ENCODE data around the gene TMEM72. TPM values are rescaled to one million over a fixed set of nuclear protein-coding genes. Genes with fewer than 3 reads are reported as not detected.

The TMEM72 gene
- total RNA-seq, 2 donors from 2014 or later: 0.15 TPM; not detected in 1

DNA sequence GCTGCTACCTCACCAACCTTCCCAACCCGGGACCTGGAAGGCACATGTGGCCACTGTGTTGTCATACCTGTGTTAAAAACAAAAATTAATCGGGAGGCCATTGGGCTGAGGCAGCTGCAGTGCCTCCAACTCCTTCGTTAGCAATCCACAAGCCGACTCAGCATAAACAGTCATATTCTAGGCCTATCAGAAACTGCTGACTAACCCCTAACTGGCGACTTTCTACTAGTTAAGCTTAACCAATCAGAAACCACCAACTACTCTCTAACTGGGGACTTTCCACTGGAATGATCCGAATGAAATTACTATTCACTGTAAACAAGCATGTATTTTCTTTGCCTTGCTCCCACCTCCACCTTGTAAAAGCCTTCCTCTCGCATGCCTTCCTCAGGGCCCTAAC lies 14.1 kb upstream of the TMEM72 start:
- DNase-seq (ENCODE audit: low spot score): no peak
- TF ChIP-seq, protein P1, sequence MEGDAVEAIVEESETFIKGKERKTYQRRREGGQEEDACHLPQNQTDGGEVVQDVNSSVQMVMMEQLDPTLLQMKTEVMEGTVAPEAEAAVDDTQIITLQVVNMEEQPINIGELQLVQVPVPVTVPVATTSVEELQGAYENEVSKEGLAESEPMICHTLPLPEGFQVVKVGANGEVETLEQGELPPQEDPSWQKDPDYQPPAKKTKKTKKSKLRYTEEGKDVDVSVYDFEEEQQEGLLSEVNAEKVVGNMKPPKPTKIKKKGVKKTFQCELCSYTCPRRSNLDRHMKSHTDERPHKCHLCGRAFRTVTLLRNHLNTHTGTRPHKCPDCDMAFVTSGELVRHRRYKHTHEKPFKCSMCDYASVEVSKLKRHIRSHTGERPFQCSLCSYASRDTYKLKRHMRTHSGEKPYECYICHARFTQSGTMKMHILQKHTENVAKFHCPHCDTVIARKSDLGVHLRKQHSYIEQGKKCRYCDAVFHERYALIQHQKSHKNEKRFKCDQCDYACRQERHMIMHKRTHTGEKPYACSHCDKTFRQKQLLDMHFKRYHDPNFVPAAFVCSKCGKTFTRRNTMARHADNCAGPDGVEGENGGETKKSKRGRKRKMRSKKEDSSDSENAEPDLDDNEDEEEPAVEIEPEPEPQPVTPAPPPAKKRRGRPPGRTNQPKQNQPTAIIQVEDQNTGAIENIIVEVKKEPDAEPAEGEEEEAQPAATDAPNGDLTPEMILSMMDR (IDR thresholded peaks at IDR 0.05): no peak
- no peaks in the 10 kb centered on the region for H3K9me3 ChIP-seq
- H3K27ac ChIP-seq: no peak overlapping the region
- H3K36me3 ChIP-seq: no peaks in the 10 kb centered on the region
- no peaks in the 10 kb centered on the region for H3K27me3 ChIP-seq
- H3K4me1 ChIP-seq: no peaks in the 10 kb centered on the region
- no peak overlapping the region for H3K4me3 ChIP-seq

DNA sequence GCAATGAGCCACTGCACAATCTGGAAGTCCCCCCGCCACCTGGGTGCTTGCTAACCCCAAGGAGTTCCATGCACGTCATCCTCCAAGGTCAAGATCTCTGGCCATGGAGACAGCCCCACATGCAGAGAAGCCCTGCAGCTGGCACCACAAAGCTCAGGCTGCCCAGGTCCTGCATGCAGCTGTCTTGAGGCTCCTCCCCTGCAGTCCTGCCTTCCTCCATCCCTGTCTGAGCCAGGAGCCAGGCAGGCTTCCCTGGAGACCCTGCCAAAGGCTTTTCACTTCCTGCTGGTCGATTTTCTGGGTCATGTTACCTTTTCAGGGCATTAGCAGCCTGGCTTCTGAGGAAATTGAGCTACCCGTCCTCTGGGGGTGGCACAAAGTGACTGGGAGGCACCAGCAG lies 12.5 kb upstream of the TMEM72 start:
- no peak for DNase-seq (ENCODE audit: low spot score)

DNA sequence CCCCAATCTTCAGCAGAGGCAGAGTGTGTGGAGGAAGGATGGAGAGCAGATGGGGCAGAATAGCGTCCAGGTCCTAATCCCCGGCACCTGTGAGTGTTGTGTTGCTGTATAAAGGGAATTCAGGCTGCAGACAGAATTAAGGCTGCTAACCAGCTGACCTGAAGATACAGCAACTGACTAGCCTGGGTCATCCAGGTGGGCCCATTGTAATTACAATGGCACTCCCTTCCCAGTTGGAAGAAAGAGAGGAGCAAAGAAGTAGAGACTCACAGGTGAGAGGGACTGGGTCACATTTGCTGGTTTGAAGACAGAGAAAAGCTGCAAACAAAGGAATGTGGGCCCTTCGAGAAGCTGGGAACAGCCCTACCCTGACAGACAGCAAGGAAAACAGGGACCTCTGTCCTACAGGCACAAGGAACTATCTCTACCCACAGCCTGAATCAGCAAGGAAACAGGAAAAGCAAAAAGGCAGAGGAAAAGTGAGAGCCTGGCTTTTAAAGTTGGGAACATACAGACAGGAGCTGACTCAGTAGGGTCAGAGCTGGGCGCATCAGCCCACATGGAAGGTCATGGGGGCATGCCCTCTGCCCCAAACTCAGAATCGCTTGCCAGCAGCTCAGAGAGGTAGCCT lies 11.6 kb upstream of the TMEM72 start:
- no peak overlapping the region for H3K27ac ChIP-seq
- H3K9me3 ChIP-seq: no peaks in the 10 kb centered on the region
- no peak for DNase-seq (ENCODE audit: low spot score)
- no peaks in the 10 kb centered on the region for H3K4me1 ChIP-seq
- H3K36me3 ChIP-seq: no peaks in the 10 kb centered on the region
- H3K27me3 ChIP-seq: no peaks in the 10 kb centered on the region
- H3K4me3 ChIP-seq: no peak overlapping the region
- TF ChIP-seq, protein P1 (IDR thresholded peaks at IDR 0.05): no peak

More for the DNA sequence above, 12.5 kb upstream of the TMEM72 start:
- Histone ChIP-seq H3K27ac (no peak overlapping the region), H3K4me1 (no peaks in the 10 kb centered on the region), H3K4me3 (no peak overlapping the region), H3K9me3 (no peaks in the 10 kb centered on the region), H3K27me3 (no peaks in the 10 kb centered on the region), H3K36me3 (no peaks in the 10 kb centered on the region)
- TF ChIP-seq, protein P1 (IDR thresholded peaks at IDR 0.05): no peak

GRCh38 chr10:44902941-44903545 lies 8.1 kb upstream of the TMEM72 start:
- Histone ChIP-seq H3K36me3 (no peaks in the 10 kb centered on the region), H3K4me1 (no peaks in the 10 kb centered on the region), H3K4me3 (no peak overlapping the region), H3K27ac (no peak overlapping the region), H3K9me3 (no peaks in the 10 kb centered on the region), H3K27me3 (no peaks in the 10 kb centered on the region)
- TF ChIP-seq, protein P1 (IDR thresholded peaks at IDR 0.05): no peak
- no peak for DNase-seq (ENCODE audit: low spot score)

- H3K4me3 ChIP-seq: no peak overlapping the region
- H3K27me3 ChIP-seq: no peaks in the 10 kb centered on the region
- H3K9me3 ChIP-seq: no peaks in the 10 kb centered on the region
- no peak for DNase-seq (ENCODE audit: low spot score)
- TF ChIP-seq, protein P1 (IDR thresholded peaks at IDR 0.05): no peak
- H3K36me3 ChIP-seq: no peaks in the 10 kb centered on the region
- H3K27ac ChIP-seq: no peak overlapping the region
- H3K4me1 ChIP-seq: peaks cover 0 to 8% of the 10 kb centered on the region in 2 donors
Measured at GRCh38 chr10:44906486-44906885, 4.7 kb upstream of the TMEM72 start.
